Liver (tissue), 9 donors: ENCODE measurements around the gene JMJD6. TPM values are rescaled to one million over a fixed set of nuclear protein-coding genes. Genes with fewer than 3 reads are reported as not detected.
"Not testable (repeated sequence)": the region's sequence is repeated elsewhere in the genome, so short reads cannot be mapped to it uniquely, and the experiment has no call there.

Experiments used
- DNase-seq: peaks from one replicate; pipeline ENCODE4 v3.0.0-alpha.2; 2017; ENCODE audit warnings: low spot score
- H3K27ac ChIP-seq, 2 donors: one replicate each; pipeline ENCODE4 v1.7.0; 2013; ENCODE audit warnings: inconsistent platforms in 2 of 2, low read length in 2 of 2, control low read depth in 1 of 2, low read depth in 1 of 2, mild to moderate bottlenecking in 1 of 2
- H3K27me3 ChIP-seq, 4 donors: one replicate each; pipeline versions ENCODE4 v1.6.1 to v1.7.0; 2013; ENCODE audit warnings: low read length in 3 of 4, inconsistent platforms in 1 of 4, mild to moderate bottlenecking in 1 of 4, moderate library complexity in 1 of 4; ENCODE audit not compliant: control insufficient read depth in 4 of 4, insufficient read depth in 4 of 4
- H3K36me3 ChIP-seq, 4 donors: one replicate each; pipeline versions ENCODE4 v1.6.1 to v1.7.0; 2013; ENCODE audit warnings: low read length in 3 of 4, mild to moderate bottlenecking in 3 of 4, low read depth in 1 of 4, moderate library complexity in 1 of 4; ENCODE audit not compliant: control insufficient read depth in 4 of 4, insufficient read depth in 3 of 4
- H3K4me1 ChIP-seq, 4 donors: one replicate each; pipeline versions ENCODE4 v1.6.1 to v1.7.0; 2013; ENCODE audit warnings: low read length in 3 of 4, mild to moderate bottlenecking in 3 of 4, moderate library complexity in 1 of 4; ENCODE audit not compliant: control insufficient read depth in 4 of 4, insufficient read depth in 4 of 4
- H3K4me3 ChIP-seq, 3 donors: one replicate each; pipeline versions ENCODE4 v1.6.1 to v1.7.0; 2013; ENCODE audit warnings: low read length in 3 of 3, control low read depth in 1 of 3, low read depth in 1 of 3, mild to moderate bottlenecking in 1 of 3
- H3K9ac ChIP-seq, 2 donors: one replicate each; pipeline ENCODE4 v1.7.0; 2013; ENCODE audit warnings: low read length in 2 of 2, mild to moderate bottlenecking in 2 of 2, moderate library complexity in 2 of 2, control low read depth in 1 of 2, low read depth in 1 of 2
- H3K9me3 ChIP-seq, 4 donors: one replicate each; pipeline versions ENCODE4 v1.6.1 to v1.7.0; 2013; ENCODE audit warnings: low read length in 3 of 4; ENCODE audit not compliant: control insufficient read depth in 4 of 4
- EGR1 ChIP-seq, 2 donors: IDR thresholded peaks; 2 replicates each; pipeline ENCODE4 v1.6.1; 2016 to 2018; ENCODE audit warnings: antibody characterized with exemption in 2 of 2, low read depth in 2 of 2
- FOXA1 ChIP-seq: IDR thresholded peaks from 2 replicates; pipeline ENCODE4 v1.6.1; 2016; ENCODE audit warnings: antibody characterized with exemption
- FOXA2 ChIP-seq: IDR thresholded peaks from 2 replicates; pipeline ENCODE4 v1.6.1; 2016; ENCODE audit warnings: antibody characterized with exemption
- GABPA ChIP-seq, 2 donors: IDR thresholded peaks in 1 of 2; conservative IDR thresholded peaks in 1 of 2; 2 replicates each; pipeline ENCODE4 v1.6.1; 2016; ENCODE audit warnings: antibody characterized with exemption in 2 of 2, mild to moderate bottlenecking in 1 of 2, moderate library complexity in 1 of 2
- HNF4A ChIP-seq, 2 donors: conservative IDR thresholded peaks; 2 replicates each; pipeline ENCODE4 v1.6.1; 2016; ENCODE audit warnings: antibody characterized with exemption in 2 of 2, mild to moderate bottlenecking in 2 of 2
- HNF4G ChIP-seq: IDR thresholded peaks from 2 replicates; pipeline ENCODE4 v1.6.1; 2016; ENCODE audit warnings: antibody characterized with exemption
- JUND ChIP-seq, 2 donors: IDR thresholded peaks; 2 replicates each; pipeline ENCODE4 v1.6.1; 2016; ENCODE audit warnings: antibody characterized with exemption in 2 of 2
- MAX ChIP-seq: IDR thresholded peaks from 2 replicates; pipeline ENCODE4 v1.6.1; 2016; ENCODE audit warnings: antibody characterized with exemption
- NR2F2 ChIP-seq: IDR thresholded peaks from 2 replicates; pipeline ENCODE4 v1.6.1; 2016; ENCODE audit warnings: antibody characterized with exemption
- RAD21 ChIP-seq, 2 donors: IDR thresholded peaks; 2 replicates each; pipeline ENCODE4 v1.6.1; 2016; ENCODE audit warnings: antibody characterized with exemption in 2 of 2, mild to moderate bottlenecking in 2 of 2
- REST ChIP-seq: IDR thresholded peaks from 2 replicates; pipeline ENCODE4 v1.6.1; 2016; ENCODE audit warnings: antibody characterized with exemption, mild to moderate bottlenecking
- RXRA ChIP-seq, 2 donors: IDR thresholded peaks; 2 replicates each; pipeline ENCODE4 v1.6.1; 2017 to 2018; ENCODE audit warnings: antibody characterized with exemption in 2 of 2, mild to moderate bottlenecking in 1 of 2
- SP1 ChIP-seq: IDR thresholded peaks from 2 replicates; pipeline ENCODE4 v1.6.1; 2018; ENCODE audit warnings: antibody characterized with exemption, mild to moderate bottlenecking
- TAF1 ChIP-seq: conservative IDR thresholded peaks from 2 replicates; pipeline ENCODE4 v1.6.1; 2016; ENCODE audit warnings: antibody characterized with exemption, mild to moderate bottlenecking
- YY1 ChIP-seq: IDR thresholded peaks from 2 replicates; pipeline ENCODE4 v1.6.1; 2016; ENCODE audit warnings: antibody characterized with exemption, mild to moderate bottlenecking
- WGBS: extraction: QIAGEN DNeasy Blood & Tissue Kit; methylation state at CpG from one replicate; pipeline ENCODE4 v1.1.7; 2013; 5-methylcytosine and 5-hydroxymethylcytosine counted together
- polyA plus RNA-seq, 2 donors: library from polyadenylated mRNA; stranded (reverse) in 1 of 2; unstranded in 1 of 2; fragments of 200-250 nt in 1 of 2; fragments of >200 nt in 1 of 2; fragmentation: Nextera tagmentation in 1 of 2; extraction: Ambion mirVana in 1 of 2; gene quantifications; one replicate each; pipeline versions ENCODE4 v1.2.1 to v1.2.3, GENCODE V29; 2013 to 2015
- total RNA-seq, 2 donors: library from RNA; depleted of rRNA; stranded (reverse); fragments of >200 nt; gene quantifications; one replicate each; pipeline ENCODE4 v1.2.3, GENCODE V29; 2014
- TF ChIP-seq, protein P1 (sequence below): IDR thresholded peaks from 2 replicates; pipeline ENCODE4 v1.6.1; 2016; ENCODE audit warnings: antibody characterized with exemption
- TF ChIP-seq, protein P2 (sequence below): fragments of 150-350 bp; IDR thresholded peaks from 2 replicates; pipeline ENCODE4 v1.5.1; 2017; ENCODE audit warnings: improper control_type of control experiment, low read depth, low read length; ENCODE audit not compliant: missing input control
- TF ChIP-seq, protein P3 (sequence below): IDR thresholded peaks from 2 replicates; pipeline ENCODE4 v1.6.1; 2016; ENCODE audit warnings: antibody characterized with exemption
- donor health status: healthy.
- donor health status: healthy.
- donor health status: healthy.
- donor health status: healthy.
- donor health status: healthy.

Gene JMJD6
- total and polyA plus RNA-seq, 4 donors, result 9.9 to 16.1 (median 11.2) TPM

- WGBS, result 97% methylated on average over 9 of the region's 9 CpGs
- no peak overlapping the region for H3K27ac ChIP-seq
- no peak overlapping the region for H3K9ac ChIP-seq
- peaks cover 18 to 44% (median 41%) of the 10 kb centered on the region in 4 donors for H3K36me3 ChIP-seq
- DNase-seq, result no peak
- TF ChIP-seq YY1 (no peak), RAD21 (IDR thresholded peaks at IDR 0.05) (no peak), JUND (IDR thresholded peaks at IDR 0.05) (no peak), MAX (no peak), RXRA (IDR thresholded peaks at IDR 0.05) (no peak), EGR1 (IDR thresholded peaks at IDR 0.05; ENCODE audit: low read depth in 2 of 2) (no peak), NR2F2 (no peak), TAF1 (no peak), FOXA1 (no peak), SP1 (no peak), FOXA2 (no peak), HNF4A (conservative IDR thresholded peaks at IDR 0.05) (no peak), REST (no peak), HNF4G (no peak), GABPA (IDR thresholded peaks at IDR 0.05 in 1 of 2, conservative IDR thresholded peaks at IDR 0.05 in 1 of 2) (no peak)
- TF ChIP-seq, protein P1, sequence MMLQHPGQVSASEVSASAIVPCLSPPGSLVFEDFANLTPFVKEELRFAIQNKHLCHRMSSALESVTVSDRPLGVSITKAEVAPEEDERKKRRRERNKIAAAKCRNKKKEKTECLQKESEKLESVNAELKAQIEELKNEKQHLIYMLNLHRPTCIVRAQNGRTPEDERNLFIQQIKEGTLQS, result no peak
- TF ChIP-seq, protein P2, sequence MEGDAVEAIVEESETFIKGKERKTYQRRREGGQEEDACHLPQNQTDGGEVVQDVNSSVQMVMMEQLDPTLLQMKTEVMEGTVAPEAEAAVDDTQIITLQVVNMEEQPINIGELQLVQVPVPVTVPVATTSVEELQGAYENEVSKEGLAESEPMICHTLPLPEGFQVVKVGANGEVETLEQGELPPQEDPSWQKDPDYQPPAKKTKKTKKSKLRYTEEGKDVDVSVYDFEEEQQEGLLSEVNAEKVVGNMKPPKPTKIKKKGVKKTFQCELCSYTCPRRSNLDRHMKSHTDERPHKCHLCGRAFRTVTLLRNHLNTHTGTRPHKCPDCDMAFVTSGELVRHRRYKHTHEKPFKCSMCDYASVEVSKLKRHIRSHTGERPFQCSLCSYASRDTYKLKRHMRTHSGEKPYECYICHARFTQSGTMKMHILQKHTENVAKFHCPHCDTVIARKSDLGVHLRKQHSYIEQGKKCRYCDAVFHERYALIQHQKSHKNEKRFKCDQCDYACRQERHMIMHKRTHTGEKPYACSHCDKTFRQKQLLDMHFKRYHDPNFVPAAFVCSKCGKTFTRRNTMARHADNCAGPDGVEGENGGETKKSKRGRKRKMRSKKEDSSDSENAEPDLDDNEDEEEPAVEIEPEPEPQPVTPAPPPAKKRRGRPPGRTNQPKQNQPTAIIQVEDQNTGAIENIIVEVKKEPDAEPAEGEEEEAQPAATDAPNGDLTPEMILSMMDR, result no peak
- TF ChIP-seq, protein P3, sequence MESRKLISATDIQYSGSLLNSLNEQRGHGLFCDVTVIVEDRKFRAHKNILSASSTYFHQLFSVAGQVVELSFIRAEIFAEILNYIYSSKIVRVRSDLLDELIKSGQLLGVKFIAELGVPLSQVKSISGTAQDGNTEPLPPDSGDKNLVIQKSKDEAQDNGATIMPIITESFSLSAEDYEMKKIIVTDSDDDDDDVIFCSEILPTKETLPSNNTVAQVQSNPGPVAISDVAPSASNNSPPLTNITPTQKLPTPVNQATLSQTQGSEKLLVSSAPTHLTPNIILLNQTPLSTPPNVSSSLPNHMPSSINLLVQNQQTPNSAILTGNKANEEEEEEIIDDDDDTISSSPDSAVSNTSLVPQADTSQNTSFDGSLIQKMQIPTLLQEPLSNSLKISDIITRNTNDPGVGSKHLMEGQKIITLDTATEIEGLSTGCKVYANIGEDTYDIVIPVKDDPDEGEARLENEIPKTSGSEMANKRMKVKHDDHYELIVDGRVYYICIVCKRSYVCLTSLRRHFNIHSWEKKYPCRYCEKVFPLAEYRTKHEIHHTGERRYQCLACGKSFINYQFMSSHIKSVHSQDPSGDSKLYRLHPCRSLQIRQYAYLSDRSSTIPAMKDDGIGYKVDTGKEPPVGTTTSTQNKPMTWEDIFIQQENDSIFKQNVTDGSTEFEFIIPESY, result no peak
- H3K4me1 ChIP-seq, result peaks cover 8 to 22% (median 19%) of the 10 kb centered on the region in 4 donors
- H3K27me3 ChIP-seq, result no peaks in the 10 kb centered on the region
- no peak overlapping the region for H3K4me3 ChIP-seq
- H3K9me3 ChIP-seq, result no peaks in the 10 kb centered on the region
Measured at GRCh38 chr17:76723812-76724211, 2.6 kb downstream of the JMJD6 start.

GRCh38 chr17:76722977-76723376, 3.4 kb downstream of the JMJD6 start:
- 97% methylated on average over 8 of the region's 8 CpGs for WGBS
- H3K27ac ChIP-seq, H3K27me3 ChIP-seq, H3K9ac ChIP-seq, DNase-seq, H3K4me3 ChIP-seq, H3K9me3 ChIP-seq: not testable (repeated sequence)
- peaks cover 19 to 52% (median 49%) of the 10 kb centered on the region in 4 donors for H3K36me3 ChIP-seq
- H3K4me1 ChIP-seq, result peaks cover 6 to 19% (median 17%) of the 10 kb centered on the region in 4 donors
